IMR-90 (cell line): ENCODE results near the gene UBN1. TPM values are rescaled to one million over a fixed set of nuclear protein-coding genes. Genes with fewer than 3 reads are reported as not detected.

ENCODE experiments used
- ATAC-seq: fragments of 200-7000 bp; cut with Tn5 transposase; 2 replicates; pipeline ENCODE4 v1.9.1; 2020; ENCODE audit warnings: low read depth, mild to moderate bottlenecking, moderate library complexity
- BruUV-seq: library from RNA; stranded (reverse); fragments of 400-500 nt; replicated peaks from 2 replicates; lab custom pipeline; 2021; lab: Mats Ljungman, UMichigan
- CTCF ChIA-PET: fragments of 300-600 bp; formaldehyde crosslinking; extraction: SDS; loops from one replicate; lab custom pipeline; 2021; ENCODE audit warnings: antibody characterized with exemption; lab: Yijun Ruan, JAX
- POLR2A ChIA-PET: fragments of 300-600 bp; sonication (Branson Sonifier 250); formaldehyde crosslinking; loops from one replicate; lab custom pipeline; 2022; ENCODE audit warnings: antibody characterized with exemption; ENCODE audit not compliant: unreplicated experiment; lab: Charles Lee
- DNase-seq: peaks from one replicate; pipeline ENCODE4 v3.0.0; 2013
- H2AFZ ChIP-seq: replicated peaks from 2 replicates; pipeline ENCODE3; 2013; ENCODE audit warnings: low read length, mild to moderate bottlenecking; ENCODE audit not compliant: poor library complexity
- H2AK5ac ChIP-seq: 2 replicates; pipeline ENCODE4 v1.6.1; 2013; ENCODE audit warnings: low read depth, low read length, inconsistent platforms
- H2AK9ac ChIP-seq: replicated peaks from 2 replicates; pipeline ENCODE3; 2013; ENCODE audit warnings: mild to moderate bottlenecking, low read depth, low read length, moderate library complexity; ENCODE audit not compliant: poor library complexity
- H2BK120ac ChIP-seq: 2 replicates; pipeline ENCODE4 v1.6.1; 2013; ENCODE audit warnings: low read depth, low read length, inconsistent platforms
- H2BK15ac ChIP-seq: 3 replicates; pipeline ENCODE4 v1.6.1; 2013; ENCODE audit warnings: low read depth, low read length, inconsistent platforms
- H2BK20ac ChIP-seq: 2 replicates; pipeline ENCODE4 v1.6.1; 2013; ENCODE audit warnings: low read depth, mild to moderate bottlenecking, inconsistent platforms, low read length, moderate library complexity
- H2BK5ac ChIP-seq: 2 replicates; pipeline ENCODE4 v1.6.1; 2013; ENCODE audit warnings: mild to moderate bottlenecking, low read depth, low read length, inconsistent platforms; ENCODE audit not compliant: poor library complexity, severe bottlenecking
- H3K14ac ChIP-seq: replicated peaks from 2 replicates; pipeline ENCODE4 v1.6.1; 2013; ENCODE audit warnings: low read depth, low read length, inconsistent platforms
- H3K18ac ChIP-seq: 2 replicates; pipeline ENCODE4 v1.6.1; 2013; ENCODE audit warnings: low read depth, low read length, control low read depth
- H3K23ac ChIP-seq: 2 replicates; pipeline ENCODE4 v1.6.1; 2013; ENCODE audit warnings: low read depth, low read length, inconsistent platforms
- H3K27ac ChIP-seq: 2 replicates; pipeline ENCODE4 v1.5.1; 2013; ENCODE audit warnings: mild to moderate bottlenecking, control low read depth, low read length; ENCODE audit not compliant: insufficient read depth
- H3K27me3 ChIP-seq: 2 replicates; pipeline ENCODE4 v1.6.1; 2013; ENCODE audit warnings: low read length; ENCODE audit not compliant: control insufficient read depth, insufficient read depth
- H3K36me3 ChIP-seq: 2 replicates; pipeline ENCODE4 v1.6.1; 2013; ENCODE audit warnings: low read length, mixed read lengths; ENCODE audit not compliant: control insufficient read depth, insufficient read depth
- H3K4ac ChIP-seq: 2 replicates; pipeline ENCODE4 v1.6.1; 2013; ENCODE audit warnings: low read depth, low read length, inconsistent platforms
- H3K4me1 ChIP-seq: 2 replicates; pipeline ENCODE4 v1.6.1; 2013; ENCODE audit warnings: low read length, mixed read lengths; ENCODE audit not compliant: control insufficient read depth, insufficient read depth
- H3K4me2 ChIP-seq: 2 replicates; pipeline ENCODE4 v1.6.1; 2013; ENCODE audit warnings: low read depth, mild to moderate bottlenecking, control low read depth, low read length, moderate library complexity
- H3K4me3 ChIP-seq: 2 replicates; pipeline ENCODE4 v1.5.1; 2013; ENCODE audit warnings: low read depth, mild to moderate bottlenecking, control low read depth, low read length, moderate library complexity; ENCODE audit not compliant: insufficient read depth
- H3K56ac ChIP-seq: 2 replicates; pipeline ENCODE4 v1.6.1; 2013; ENCODE audit warnings: low read length, inconsistent platforms; ENCODE audit not compliant: insufficient read depth; ENCODE audit errors: extremely low read depth
- H3K79me1 ChIP-seq, 2 experiments: 2 replicates each; pipeline ENCODE4 v1.6.1; 2013; ENCODE audit warnings: low read length in 2 of 2, inconsistent platforms in 1 of 2, low read depth in 1 of 2
- H3K9ac ChIP-seq: 2 replicates; pipeline ENCODE4 v1.6.1; 2013; ENCODE audit warnings: low read depth, low read length, control low read depth
- H3K9me1 ChIP-seq: 2 replicates; pipeline ENCODE4 v1.6.1; 2013; ENCODE audit warnings: low read length, inconsistent platforms; ENCODE audit not compliant: insufficient read depth
- H3K9me3 ChIP-seq: 2 replicates; pipeline ENCODE4 v1.6.1; 2013; ENCODE audit warnings: low read length; ENCODE audit not compliant: control insufficient read depth, insufficient read depth
- H4K20me1 ChIP-seq: 2 replicates; pipeline ENCODE4 v1.6.1; 2013; ENCODE audit warnings: low read length, inconsistent platforms; ENCODE audit not compliant: insufficient read depth
- H4K5ac ChIP-seq: 2 replicates; pipeline ENCODE4 v1.6.1; 2013; ENCODE audit warnings: mild to moderate bottlenecking, low read depth, low read length, control low read depth
- H4K8ac ChIP-seq, 2 experiments: 2 replicates each; pipeline ENCODE4 v1.6.1; 2013; ENCODE audit warnings: low read depth in 2 of 2, low read length in 2 of 2, control low read depth in 1 of 2, inconsistent platforms in 1 of 2
- H4K91ac ChIP-seq: 2 replicates; pipeline ENCODE4 v1.6.1; 2013; ENCODE audit warnings: low read depth, low read length, inconsistent platforms; ENCODE audit not compliant: insufficient read depth
- BHLHE40 ChIP-seq: fragments of 150-350 bp; IDR thresholded peaks from 2 replicates; pipeline ENCODE4 v1.6.1; 2016; ENCODE audit warnings: mild to moderate bottlenecking, low read depth, low read length
- CEBPB ChIP-seq: IDR thresholded peaks from 2 replicates; pipeline ENCODE4 v1.6.1; 2012; ENCODE audit warnings: low read depth, low read length, improper control_type of control experiment
- CHD1 ChIP-seq: IDR thresholded peaks from 2 replicates; pipeline ENCODE4 v1.6.1; 2012; ENCODE audit warnings: low read depth, low read length, improper control_type of control experiment
- FOS ChIP-seq: fragments of 150-350 bp; IDR thresholded peaks from 2 replicates; pipeline ENCODE4 v1.6.1; 2016; ENCODE audit warnings: low read depth, low read length
- MAFK ChIP-seq: IDR thresholded peaks from 2 replicates; pipeline ENCODE4 v1.6.1; 2012; ENCODE audit warnings: low read depth, low read length, improper control_type of control experiment
- MXI1 ChIP-seq: IDR thresholded peaks from 2 replicates; pipeline ENCODE4 v1.6.1; 2012; ENCODE audit warnings: low read depth, mild to moderate bottlenecking, low read length, moderate library complexity, borderline replicate concordance
- POLR2A ChIP-seq: IDR thresholded peaks from 2 replicates; pipeline ENCODE4 v1.6.1; 2012; ENCODE audit warnings: mild to moderate bottlenecking, low read depth, low read length
- RCOR1 ChIP-seq: IDR thresholded peaks from 2 replicates; pipeline ENCODE4 v1.6.1; 2012; ENCODE audit warnings: mild to moderate bottlenecking, low read length, improper control_type of control experiment; ENCODE audit not compliant: insufficient replicate concordance
- RFX5 ChIP-seq: IDR thresholded peaks from 2 replicates; pipeline ENCODE4 v1.8.0; 2012; ENCODE audit warnings: low read depth, mild to moderate bottlenecking, low read length, moderate library complexity
- SMC3 ChIP-seq: fragments of 150-350 bp; IDR thresholded peaks from 2 replicates; pipeline ENCODE4 v1.6.1; 2016; ENCODE audit warnings: low read depth, mild to moderate bottlenecking, antibody characterized with exemption, low read length, moderate library complexity
- WGBS, 2 experiments: methylation state at CpG; one replicate each; pipeline versions ENCODE4 v1.1.5 to v1.1.7; 2013; ENCODE audit warnings: missing lambda C conversion rate in 2 of 2; ENCODE audit not compliant: insufficient read length in 1 of 2; ENCODE audit errors: extremely low coverage in 2 of 2; 5-methylcytosine and 5-hydroxymethylcytosine counted together
- dilution Hi-C: fragments of 300-500 bp; cut with HindIII; formaldehyde crosslinking; loops from one replicate; pipeline ENCODE4 v1.14.3; 2018; ENCODE audit warnings: low sequenced_read_pairs; ENCODE audit not compliant: unreplicated experiment
- in situ Hi-C: fragments of 300-500 bp; cut with MboI; formaldehyde crosslinking; loops from 3 replicates; pipeline ENCODE4 v1.14.3; 2019; ENCODE audit warnings: low sequenced_read_pairs, inconsistent platforms, mixed read lengths
- intact Hi-C: fragments of 100-400 bp; cut with micrococcal nuclease; formaldehyde crosslinking; loops from 2 replicates; pipeline ENCODE4 v1.10.0; 2022
- polyA plus RNA-seq, 3 experiments: library from polyadenylated mRNA; depleted of rRNA; stranded (reverse); fragments of >200 nt; gene quantifications; 2 replicates each; pipeline ENCODE4 v1.2.3, GENCODE V29; 2012; ENCODE audit warnings: low replicate concordance in 1 of 3
- total RNA-seq: library from RNA; depleted of rRNA; stranded (reverse); fragments of >200 nt; gene quantifications from 2 replicates; pipeline ENCODE4 v1.2.3, GENCODE V29; 2012
- TF ChIP-seq, protein P1 (sequence below): conservative IDR thresholded peaks from 2 replicates; pipeline ENCODE4 v1.5.1; 2012; ENCODE audit warnings: mild to moderate bottlenecking, low read depth, low read length, improper control_type of control experiment

Gene UBN1
- total and polyA plus RNA-seq, 2 of the 4 experiments (the other 2 are of a cell fraction), result 5.7 to 16.3 TPM

DNA sequence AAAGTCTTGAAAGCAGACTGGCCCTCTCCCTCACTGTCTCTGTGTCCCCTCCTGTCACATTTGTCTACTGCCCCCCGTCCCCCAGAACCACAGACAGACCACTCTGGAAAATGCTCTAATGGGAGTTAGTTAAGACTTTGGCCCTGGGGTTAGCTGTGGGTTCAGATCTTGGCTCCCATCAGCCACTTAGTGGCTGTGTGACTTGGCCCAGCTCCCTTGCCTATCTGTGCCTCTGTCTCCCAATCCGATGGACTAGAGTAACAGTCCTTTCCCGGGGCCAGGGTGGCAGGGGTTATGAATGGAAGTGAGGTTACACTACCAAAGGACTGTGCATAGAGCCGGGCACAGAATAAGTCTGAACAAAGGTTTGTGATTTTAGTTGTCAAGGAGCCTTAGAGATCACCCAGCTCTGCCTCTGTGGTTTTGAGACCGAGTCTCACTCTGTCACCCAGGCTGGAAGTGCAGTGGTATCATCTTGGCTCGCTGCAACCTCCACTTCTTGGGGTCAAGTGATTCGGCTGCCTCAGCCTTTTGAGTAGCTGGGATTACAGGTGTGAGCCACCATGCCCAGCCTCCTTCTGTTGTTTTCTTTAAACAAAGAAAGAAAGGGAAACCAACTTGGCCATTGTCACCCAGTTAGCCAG, 66.0 kb downstream of the UBN1 start:
- no peak overlapping the region for H2BK20ac ChIP-seq
- no peak overlapping the region for H3K4me3 ChIP-seq
- no peak overlapping the region for H4K5ac ChIP-seq
- H3K4me2 ChIP-seq, result no peak overlapping the region
- no peak overlapping the region for H3K23ac ChIP-seq
- no peaks in the 10 kb centered on the region for H3K9me3 ChIP-seq
- no peak overlapping the region for H3K14ac ChIP-seq
- H3K9ac ChIP-seq, result no peak overlapping the region
- ChIA-PET POLR2A (no interaction called here), CTCF (no interaction called here)
- no peak for TF ChIP-seq MAFK
- TF ChIP-seq BHLHE40, result no peak
- no peak for TF ChIP-seq RFX5
- TF ChIP-seq, protein P1, sequence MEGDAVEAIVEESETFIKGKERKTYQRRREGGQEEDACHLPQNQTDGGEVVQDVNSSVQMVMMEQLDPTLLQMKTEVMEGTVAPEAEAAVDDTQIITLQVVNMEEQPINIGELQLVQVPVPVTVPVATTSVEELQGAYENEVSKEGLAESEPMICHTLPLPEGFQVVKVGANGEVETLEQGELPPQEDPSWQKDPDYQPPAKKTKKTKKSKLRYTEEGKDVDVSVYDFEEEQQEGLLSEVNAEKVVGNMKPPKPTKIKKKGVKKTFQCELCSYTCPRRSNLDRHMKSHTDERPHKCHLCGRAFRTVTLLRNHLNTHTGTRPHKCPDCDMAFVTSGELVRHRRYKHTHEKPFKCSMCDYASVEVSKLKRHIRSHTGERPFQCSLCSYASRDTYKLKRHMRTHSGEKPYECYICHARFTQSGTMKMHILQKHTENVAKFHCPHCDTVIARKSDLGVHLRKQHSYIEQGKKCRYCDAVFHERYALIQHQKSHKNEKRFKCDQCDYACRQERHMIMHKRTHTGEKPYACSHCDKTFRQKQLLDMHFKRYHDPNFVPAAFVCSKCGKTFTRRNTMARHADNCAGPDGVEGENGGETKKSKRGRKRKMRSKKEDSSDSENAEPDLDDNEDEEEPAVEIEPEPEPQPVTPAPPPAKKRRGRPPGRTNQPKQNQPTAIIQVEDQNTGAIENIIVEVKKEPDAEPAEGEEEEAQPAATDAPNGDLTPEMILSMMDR, result no peak
- no peak for TF ChIP-seq CEBPB
- TF ChIP-seq CHD1, result no peak
- TF ChIP-seq MXI1, result no peak
- no peak for TF ChIP-seq SMC3
- no peak for TF ChIP-seq RCOR1
- TF ChIP-seq POLR2A, result no peak
- no peak for TF ChIP-seq FOS
- in situ Hi-C loops (no loop called here), dilution Hi-C loops (no loop called here), intact Hi-C loops (no loop called here)
- H3K27ac ChIP-seq, result no peak overlapping the region
- peaks cover 12% of the 10 kb centered on the region for H3K4me1 ChIP-seq
- H3K4ac ChIP-seq, result 0 out of 2 replicates have a peak overlapping the region, but pooled peaks have one; percentile 2
- H3K79me1 ChIP-seq, result no peaks in the 10 kb centered on the region
- no peak overlapping the region for H2AK5ac ChIP-seq
- peak overlapping the region; percentile 67 for H2AK9ac ChIP-seq
- no peak overlapping the region for H2BK120ac ChIP-seq
- H4K91ac ChIP-seq, result no peak overlapping the region
- no peaks in the 10 kb centered on the region for H3K9me1 ChIP-seq
- peaks cover 5% of the 10 kb centered on the region; the same call in 1 of the 2 replicates for H3K27me3 ChIP-seq
- no peak overlapping the region for H3K18ac ChIP-seq
- BruUV-seq, result no TSS peak
- no CpG with 5 or more reads among the region's 7 CpGs for WGBS, 2 experiments
- H2AFZ ChIP-seq, result no peak overlapping the region
- H4K8ac ChIP-seq, result no peak overlapping the region
- H3K56ac ChIP-seq, result no peak overlapping the region
- H2BK5ac ChIP-seq, result no peak overlapping the region
- H4K20me1 ChIP-seq, result 0 out of 2 replicates have a peak, but pooled peaks cover 4% of the 10 kb centered on the region
- no peaks in the 10 kb centered on the region for H3K36me3 ChIP-seq
- DNase-seq, result no peak
- no peak for ATAC-seq
- no peak overlapping the region for H2BK15ac ChIP-seq
